Osteoblast (primary cell): ENCODE measurements around the gene RBMS2. TPM values are rescaled to one million over a fixed set of nuclear protein-coding genes. Genes with fewer than 3 reads are reported as not detected.

Source experiments
- DNase-seq: peaks from one replicate; pipeline ENCODE4 v3.0.0; 2011; ENCODE audit warnings: low spot score, mixed read lengths; ENCODE audit not compliant: insufficient read length; ENCODE audit errors: missing footprints
- H2AFZ ChIP-seq: 2 replicates; pipeline ENCODE4 v1.6.0; 2011; ENCODE audit warnings: mild to moderate bottlenecking, low read length
- H3K27ac ChIP-seq: 2 replicates; pipeline ENCODE4 v1.5.1; 2011; ENCODE audit warnings: mild to moderate bottlenecking, low read depth, low read length, moderate library complexity
- H3K27me3 ChIP-seq: 2 replicates; pipeline ENCODE4 v1.6.0; 2012; ENCODE audit warnings: mild to moderate bottlenecking, control low read depth, inconsistent platforms, low read length, moderate library complexity; ENCODE audit not compliant: insufficient read depth
- H3K36me3 ChIP-seq: 2 replicates; pipeline ENCODE4 v1.5.1; 2011; ENCODE audit warnings: mild to moderate bottlenecking, low read length, control low read depth, moderate library complexity; ENCODE audit not compliant: insufficient read depth
- H3K4me1 ChIP-seq: 2 replicates; pipeline ENCODE4 v1.5.1; 2011; ENCODE audit warnings: mild to moderate bottlenecking, low read length, control low read depth, moderate library complexity; ENCODE audit not compliant: insufficient read depth
- H3K4me2 ChIP-seq: 2 replicates; pipeline ENCODE4 v1.6.0; 2011; ENCODE audit warnings: mild to moderate bottlenecking, low read length; ENCODE audit not compliant: insufficient read depth
- H3K4me3 ChIP-seq: fragments of 200-600 bp; sonication (generic); 3 replicates; pipeline ENCODE4 v1.5.1; 2012; ENCODE audit warnings: mild to moderate bottlenecking, low read length, inconsistent platforms; ENCODE audit not compliant: insufficient read depth
- H3K79me2 ChIP-seq: 2 replicates; pipeline ENCODE4 v1.6.0; 2012; ENCODE audit warnings: mild to moderate bottlenecking, low read length, control low read depth, inconsistent platforms; ENCODE audit not compliant: insufficient read depth
- H3K9me3 ChIP-seq: 2 replicates; pipeline ENCODE4 v1.5.1; 2011; ENCODE audit warnings: low read depth, low read length, control low read depth
- H4K20me1 ChIP-seq: 2 replicates; pipeline ENCODE4 v1.6.0; 2012; ENCODE audit warnings: mild to moderate bottlenecking, low read length, control low read depth; ENCODE audit not compliant: insufficient read depth
- total RNA-seq: library from RNA; depleted of rRNA; stranded (reverse); fragments of >200 nt; gene quantifications from 2 replicates; pipeline ENCODE4 v1.2.3, GENCODE V29; 2012
- TF ChIP-seq, protein P1 (sequence below): IDR thresholded peaks from 2 replicates; pipeline ENCODE4 v1.5.1; 2011; ENCODE audit warnings: mild to moderate bottlenecking, low read depth, low read length, moderate library complexity; ENCODE audit errors: extremely low read depth

The RBMS2 gene
- total RNA-seq, 1 donor, result 24.2 TPM

DNA sequence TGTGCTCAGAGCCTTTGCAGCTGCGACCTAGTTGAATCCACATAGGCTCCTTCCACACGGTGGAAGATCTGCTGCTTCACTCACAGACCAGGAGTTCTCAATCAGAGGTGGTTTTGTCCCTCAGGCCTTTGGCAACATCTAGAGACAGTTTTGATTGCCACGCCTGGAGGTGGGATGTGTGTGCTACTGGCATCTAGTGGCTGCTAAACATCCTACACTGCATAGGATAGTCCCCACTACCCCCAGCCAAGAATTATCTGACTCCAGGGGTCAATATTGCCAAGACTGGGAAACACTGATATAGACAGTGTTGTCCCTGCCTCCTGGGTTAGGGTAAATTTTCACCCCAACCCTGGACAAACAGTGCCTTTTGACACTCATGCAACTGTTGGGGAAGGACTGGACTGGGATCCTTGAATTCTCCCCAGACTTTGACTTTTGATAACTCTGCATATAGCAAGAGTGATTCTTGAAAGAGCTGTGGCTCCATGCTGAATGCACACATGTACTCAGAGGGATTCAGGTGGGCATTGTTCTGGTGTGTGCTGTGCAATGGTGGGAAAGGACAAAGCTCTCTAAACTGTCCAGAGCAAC is 68.7 kb downstream of the RBMS2 start:
- no peaks in the 10 kb centered on the region for H4K20me1 ChIP-seq
- H3K4me2 ChIP-seq, result no peak overlapping the region
- H3K79me2 ChIP-seq, result no peaks in the 10 kb centered on the region
- H3K36me3 ChIP-seq, result peaks cover 44% of the 10 kb centered on the region
- no peak overlapping the region for H3K4me3 ChIP-seq
- no peaks in the 10 kb centered on the region for H3K9me3 ChIP-seq
- no peak for DNase-seq
- peaks cover 19% of the 10 kb centered on the region for H3K4me1 ChIP-seq
- no peak overlapping the region for H3K27ac ChIP-seq
- no peak overlapping the region for H2AFZ ChIP-seq
- no peaks in the 10 kb centered on the region for H3K27me3 ChIP-seq
- TF ChIP-seq, protein P1, sequence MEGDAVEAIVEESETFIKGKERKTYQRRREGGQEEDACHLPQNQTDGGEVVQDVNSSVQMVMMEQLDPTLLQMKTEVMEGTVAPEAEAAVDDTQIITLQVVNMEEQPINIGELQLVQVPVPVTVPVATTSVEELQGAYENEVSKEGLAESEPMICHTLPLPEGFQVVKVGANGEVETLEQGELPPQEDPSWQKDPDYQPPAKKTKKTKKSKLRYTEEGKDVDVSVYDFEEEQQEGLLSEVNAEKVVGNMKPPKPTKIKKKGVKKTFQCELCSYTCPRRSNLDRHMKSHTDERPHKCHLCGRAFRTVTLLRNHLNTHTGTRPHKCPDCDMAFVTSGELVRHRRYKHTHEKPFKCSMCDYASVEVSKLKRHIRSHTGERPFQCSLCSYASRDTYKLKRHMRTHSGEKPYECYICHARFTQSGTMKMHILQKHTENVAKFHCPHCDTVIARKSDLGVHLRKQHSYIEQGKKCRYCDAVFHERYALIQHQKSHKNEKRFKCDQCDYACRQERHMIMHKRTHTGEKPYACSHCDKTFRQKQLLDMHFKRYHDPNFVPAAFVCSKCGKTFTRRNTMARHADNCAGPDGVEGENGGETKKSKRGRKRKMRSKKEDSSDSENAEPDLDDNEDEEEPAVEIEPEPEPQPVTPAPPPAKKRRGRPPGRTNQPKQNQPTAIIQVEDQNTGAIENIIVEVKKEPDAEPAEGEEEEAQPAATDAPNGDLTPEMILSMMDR, result peak; percentile 49

DNA sequence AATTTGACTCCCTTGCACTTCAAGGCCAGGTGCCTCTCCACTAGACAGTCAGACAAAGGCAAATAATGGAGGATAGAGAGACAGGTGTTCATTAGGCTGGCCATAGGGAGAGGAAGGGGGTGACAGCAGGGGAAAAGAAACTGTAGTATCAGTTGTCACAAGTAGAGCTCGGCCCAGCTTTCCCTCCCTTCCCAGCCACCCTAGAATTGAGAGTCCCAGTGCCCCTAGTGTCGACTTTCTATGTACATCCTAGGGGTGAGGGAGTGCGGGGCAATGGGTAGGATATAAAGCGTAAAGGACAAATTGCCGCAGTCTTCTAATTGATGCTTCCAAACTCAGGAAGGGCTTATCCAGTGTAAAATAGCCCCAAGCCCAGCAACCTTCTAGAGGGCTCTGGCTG is 69.5 kb downstream of the RBMS2 start:
- Histone ChIP-seq H3K27ac (no peak overlapping the region), H3K9me3 (no peaks in the 10 kb centered on the region), H3K4me1 (peaks cover 19% of the 10 kb centered on the region), H3K79me2 (no peaks in the 10 kb centered on the region), H3K4me2 (no peak overlapping the region), H3K4me3 (no peak overlapping the region), H3K36me3 (peaks cover 49% of the 10 kb centered on the region), H2AFZ (no peak overlapping the region), H3K27me3 (no peaks in the 10 kb centered on the region), H4K20me1 (no peaks in the 10 kb centered on the region)
- TF ChIP-seq, protein P1, result no peak
- no peak for DNase-seq

DNA sequence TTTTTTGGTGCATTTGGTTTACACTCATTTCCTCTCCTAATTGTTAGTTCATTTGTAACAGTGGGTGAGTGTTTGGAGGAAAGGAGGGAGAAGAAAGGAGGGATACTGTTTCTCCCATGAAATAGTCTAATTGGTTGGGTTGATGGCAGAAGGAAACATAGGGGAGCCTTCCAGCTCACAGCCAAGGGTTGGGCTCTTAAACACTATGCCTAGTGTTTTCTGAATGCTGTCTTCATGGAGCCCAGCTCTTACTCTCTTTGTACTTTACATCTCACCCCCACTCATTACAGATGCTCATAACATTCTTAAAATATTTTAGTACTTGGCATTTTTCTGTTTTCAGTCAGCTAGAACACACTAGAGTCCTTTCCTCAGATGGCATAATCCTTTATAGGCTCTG is 70.3 kb downstream of the RBMS2 start:
- TF ChIP-seq, protein P1, result no peak
- H3K27ac ChIP-seq, result no peak overlapping the region
- DNase-seq, result no peak
- H3K79me2 ChIP-seq, result no peaks in the 10 kb centered on the region
- no peaks in the 10 kb centered on the region for H3K27me3 ChIP-seq
- H3K4me3 ChIP-seq, result no peak overlapping the region
- H3K36me3 ChIP-seq, result peaks cover 54% of the 10 kb centered on the region
- no peak overlapping the region for H2AFZ ChIP-seq
- peaks cover 19% of the 10 kb centered on the region for H3K4me1 ChIP-seq
- no peak overlapping the region for H3K4me2 ChIP-seq
- H3K9me3 ChIP-seq, result no peaks in the 10 kb centered on the region
- H4K20me1 ChIP-seq, result no peaks in the 10 kb centered on the region

DNA sequence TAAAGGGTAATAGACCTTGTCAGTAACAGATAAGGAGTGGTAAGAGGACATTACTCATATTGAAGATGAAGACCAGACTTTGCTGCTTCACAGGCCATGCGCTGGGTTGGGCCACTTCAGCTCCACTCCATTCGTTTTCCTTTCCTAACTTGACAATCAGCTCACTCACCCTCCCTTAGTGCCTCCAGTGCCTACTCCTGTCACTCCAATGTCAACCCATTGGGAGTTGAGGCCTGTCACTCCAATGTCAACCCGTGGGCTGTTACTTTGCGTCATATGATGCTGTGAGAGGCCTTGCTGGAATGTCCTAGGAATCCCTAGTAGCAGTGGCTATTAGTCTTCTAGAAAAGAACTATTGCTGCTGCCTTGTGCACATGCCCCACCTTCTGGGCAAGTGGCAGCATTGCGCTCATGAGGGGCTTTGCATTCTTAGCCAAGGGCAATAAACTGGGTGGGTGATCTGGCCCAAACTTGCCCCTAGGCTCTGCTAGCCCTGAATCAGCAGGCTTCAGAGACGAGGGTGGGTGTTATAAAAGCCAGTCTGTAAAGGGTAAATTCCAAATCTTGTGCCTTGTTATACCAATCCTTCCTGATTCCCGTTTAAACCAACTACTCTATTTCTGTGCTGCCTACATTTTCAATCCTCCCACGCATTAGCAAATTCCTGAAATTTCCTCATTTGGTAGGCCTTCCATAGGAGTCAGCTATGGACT is 72.4 kb downstream of the RBMS2 start:
- Histone ChIP-seq H3K27me3 (no peaks in the 10 kb centered on the region), H2AFZ (no peak overlapping the region), H3K4me3 (no peak overlapping the region), H3K4me1 (peaks cover 19% of the 10 kb centered on the region), H3K27ac (peak overlapping the region; percentile 75), H3K79me2 (no peaks in the 10 kb centered on the region), H3K9me3 (no peaks in the 10 kb centered on the region), H4K20me1 (no peaks in the 10 kb centered on the region), H3K36me3 (peaks cover 54% of the 10 kb centered on the region), H3K4me2 (peak overlapping the region; percentile 45)
- DNase-seq, result peak; percentile 96
- TF ChIP-seq, protein P1, result peak; percentile 97
